Stimulated activated CD8-positive, alpha-beta memory T cell treated with anti-CD3 and anti-CD28 coated beads, Interleukin-15, amount 100 ng/mL, for 1 hour (primary cell): Measurements from ENCODE around the gene D2HGDH.
"Not testable (repeated sequence)": the region's sequence is repeated elsewhere in the genome, so short reads cannot be mapped to it uniquely, and the experiment has no call there.

Source experiments
- DNase-seq: peaks from one replicate; pipeline ENCODE4 v3.0.0-alpha.2; 2020; ENCODE audit warnings: low read depth

Gene D2HGDH

DNA sequence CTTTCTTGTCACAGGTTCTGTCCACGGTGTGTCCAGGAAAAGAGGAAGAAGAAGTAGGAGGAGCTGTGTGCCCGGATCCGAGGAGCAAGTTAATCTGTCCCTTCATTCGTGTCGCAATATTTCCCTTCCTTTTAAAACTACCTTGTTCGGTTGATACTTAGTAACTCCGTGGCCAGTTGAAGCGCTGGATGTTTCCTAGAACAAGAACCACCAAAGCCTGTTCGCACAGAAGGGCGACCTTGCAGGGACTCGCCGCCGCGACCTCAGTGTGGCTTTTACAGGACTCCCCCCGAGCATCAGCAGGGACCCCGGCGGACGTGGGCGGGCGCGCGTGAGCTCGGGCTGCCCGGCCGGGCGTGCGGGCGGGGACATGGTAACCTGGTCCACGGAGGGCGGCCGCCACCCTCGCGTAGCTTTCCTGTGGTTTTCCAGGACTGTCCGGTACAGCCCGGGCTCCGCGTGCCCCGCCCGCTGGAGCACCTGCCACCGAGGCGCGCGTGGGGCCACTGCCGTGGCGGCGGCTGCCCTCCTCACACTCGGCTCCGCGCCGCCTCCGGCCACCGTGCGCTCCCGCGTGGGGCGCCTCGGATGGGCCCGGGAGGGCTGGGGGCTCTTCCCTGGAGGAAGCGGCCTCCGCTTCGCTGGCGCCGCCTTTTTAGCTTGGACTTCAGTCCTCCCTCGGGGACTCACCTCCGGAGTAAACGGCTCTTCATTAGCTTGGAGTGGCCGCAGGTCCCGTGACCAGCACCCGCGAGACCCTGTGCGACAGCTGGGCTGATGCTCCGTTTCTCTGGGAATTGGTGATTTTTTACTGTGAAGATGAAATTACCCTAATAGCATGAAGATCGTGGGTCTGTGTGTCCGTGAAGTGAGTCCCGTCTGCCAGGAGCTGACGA, 9.2 kb upstream of the D2HGDH start:
- DNase-seq: no peak

DNA sequence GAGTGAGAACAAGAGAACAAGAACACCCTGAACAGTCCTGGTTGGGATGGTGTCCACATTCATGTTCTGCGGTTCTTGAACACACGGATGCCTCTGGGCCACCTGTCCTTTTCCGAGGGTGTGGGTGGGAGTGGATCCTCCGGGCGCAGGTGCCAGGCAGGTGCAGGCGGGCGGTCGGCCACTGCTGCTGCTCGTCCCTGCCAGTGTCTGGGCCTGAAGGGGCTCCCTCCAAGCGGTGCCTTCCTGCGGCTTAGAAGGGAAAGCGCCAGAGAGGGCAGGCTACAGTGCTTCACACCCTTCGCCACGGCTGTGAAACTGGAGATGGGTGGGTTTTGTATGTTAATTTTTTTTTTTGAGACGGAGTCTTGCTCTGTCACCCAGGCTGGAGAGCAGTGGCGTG, 8.0 kb upstream of the D2HGDH start:
- DNase-seq: no peak

DNA sequence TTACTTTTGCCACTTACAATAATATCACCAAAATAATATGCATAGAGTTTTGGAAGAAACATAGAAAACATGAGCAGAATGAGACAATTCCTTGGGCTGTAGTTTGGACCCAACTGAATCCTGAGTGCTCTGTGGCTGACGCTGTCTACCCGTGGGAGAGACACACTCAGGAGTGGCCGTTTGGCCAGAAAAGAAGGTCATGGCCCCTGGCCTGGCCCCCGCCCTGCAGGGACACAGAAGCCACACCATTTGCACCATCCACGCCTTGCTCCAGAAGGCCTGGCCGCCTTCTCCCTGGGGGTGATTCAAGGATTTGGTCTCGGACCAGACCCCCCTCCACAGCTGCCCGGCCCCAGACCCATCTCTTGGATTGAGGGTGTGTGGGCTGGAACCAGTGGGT, 6.4 kb upstream of the D2HGDH start:
- no peak for DNase-seq

DNA sequence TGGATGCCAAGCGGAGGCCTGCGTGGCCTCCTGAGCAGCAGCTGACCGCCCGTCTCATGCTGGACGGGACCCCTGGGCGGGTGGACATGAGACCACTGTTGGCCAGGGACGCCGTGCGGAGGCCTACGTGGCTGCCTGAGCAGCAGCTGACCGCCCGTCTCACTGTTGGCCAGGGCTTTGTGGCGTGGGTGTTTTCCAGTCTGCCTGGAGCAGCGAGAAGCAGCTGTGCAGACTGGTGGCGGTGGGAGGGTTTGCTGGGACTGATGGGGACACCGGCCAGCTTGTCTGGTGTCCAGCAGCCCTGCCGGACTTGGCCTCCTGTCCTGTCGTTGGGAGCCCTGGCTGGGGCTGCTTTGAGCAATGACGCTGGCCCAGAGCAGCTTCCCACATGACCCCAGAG, 5.8 kb upstream of the D2HGDH start:
- no peak for DNase-seq

DNA sequence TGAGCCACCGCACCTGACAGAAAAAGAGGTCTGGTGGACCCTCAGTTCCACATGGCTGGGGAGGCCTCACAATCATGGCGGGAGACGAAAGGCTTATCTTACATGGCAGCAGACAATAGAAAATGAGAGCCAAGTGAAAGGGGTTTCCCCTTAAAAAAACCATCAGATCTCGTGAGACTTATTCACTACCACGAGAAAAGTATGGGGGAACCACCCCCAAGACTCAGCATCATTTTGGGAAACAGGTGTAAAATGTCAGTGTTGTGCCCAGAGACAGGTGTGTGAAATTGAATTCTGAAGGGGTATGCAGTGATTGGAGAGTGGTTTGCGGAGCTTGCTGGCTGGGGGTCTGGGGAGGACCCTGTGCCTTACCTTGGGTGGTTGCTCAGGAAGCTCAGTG, 4.6 kb upstream of the D2HGDH start:
- DNase-seq: no peak

DNA sequence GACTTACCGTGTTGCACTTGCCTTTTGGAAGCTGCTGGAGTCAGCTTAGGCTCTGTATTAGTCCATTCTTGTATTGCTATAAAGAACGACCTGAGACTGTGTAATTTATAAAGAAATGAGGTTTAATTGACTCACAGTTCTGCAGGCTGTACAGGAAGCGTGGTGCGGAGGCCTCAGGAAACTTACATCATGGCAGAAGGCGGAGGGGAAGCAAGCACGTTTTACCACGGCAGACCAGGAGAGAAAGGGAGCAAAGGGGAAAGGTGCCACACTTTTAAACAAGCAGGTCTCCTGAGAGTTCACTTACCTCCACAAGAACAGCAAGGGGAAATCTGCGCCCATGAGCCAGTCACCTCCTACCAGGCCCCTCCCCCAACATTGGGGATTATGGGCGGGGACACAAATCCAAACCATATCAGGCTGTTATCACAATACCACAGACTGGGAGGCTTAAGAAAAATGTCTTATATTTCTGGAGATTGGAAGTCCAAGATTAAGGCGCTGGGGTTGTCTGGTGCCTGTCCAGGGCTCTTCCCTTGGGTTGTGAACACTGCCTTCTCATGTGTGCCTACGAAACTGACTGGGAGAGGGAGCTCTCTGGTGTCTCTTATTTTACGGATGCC, 3.6 kb upstream of the D2HGDH start:
- no peak for DNase-seq

DNA sequence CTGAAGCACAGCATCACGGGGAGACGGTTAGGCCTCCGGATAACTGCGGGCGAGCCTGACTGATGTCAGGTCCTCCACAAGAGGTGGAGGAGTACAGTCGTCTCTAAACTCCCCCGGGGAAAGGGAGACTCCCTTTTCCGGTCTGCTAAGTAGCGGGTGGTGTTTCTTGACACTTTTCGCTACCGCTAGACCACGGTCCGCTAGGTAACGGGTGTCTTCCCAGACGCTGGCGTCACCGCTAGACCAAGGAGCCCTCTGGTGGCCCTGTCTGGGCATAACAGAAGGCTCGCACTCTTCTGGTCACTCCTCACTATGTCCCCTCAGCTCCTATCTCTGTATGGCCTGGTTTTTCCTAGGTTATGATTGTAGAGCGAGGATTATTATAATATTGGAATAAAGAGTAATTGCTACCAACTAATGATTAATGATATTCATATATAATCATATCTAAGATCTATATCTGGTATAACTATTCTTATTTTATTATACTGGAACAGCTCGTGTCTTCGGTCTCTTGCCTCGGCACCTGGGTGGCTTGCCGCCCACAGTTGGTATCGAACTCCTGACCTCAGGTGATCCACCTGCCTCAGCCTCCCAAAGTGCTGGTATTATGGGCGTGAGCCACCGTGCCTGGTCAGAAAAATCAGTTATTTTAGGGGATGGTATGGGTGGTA, 1.8 kb upstream of the D2HGDH start:
- not testable (repeated sequence) for DNase-seq

DNA sequence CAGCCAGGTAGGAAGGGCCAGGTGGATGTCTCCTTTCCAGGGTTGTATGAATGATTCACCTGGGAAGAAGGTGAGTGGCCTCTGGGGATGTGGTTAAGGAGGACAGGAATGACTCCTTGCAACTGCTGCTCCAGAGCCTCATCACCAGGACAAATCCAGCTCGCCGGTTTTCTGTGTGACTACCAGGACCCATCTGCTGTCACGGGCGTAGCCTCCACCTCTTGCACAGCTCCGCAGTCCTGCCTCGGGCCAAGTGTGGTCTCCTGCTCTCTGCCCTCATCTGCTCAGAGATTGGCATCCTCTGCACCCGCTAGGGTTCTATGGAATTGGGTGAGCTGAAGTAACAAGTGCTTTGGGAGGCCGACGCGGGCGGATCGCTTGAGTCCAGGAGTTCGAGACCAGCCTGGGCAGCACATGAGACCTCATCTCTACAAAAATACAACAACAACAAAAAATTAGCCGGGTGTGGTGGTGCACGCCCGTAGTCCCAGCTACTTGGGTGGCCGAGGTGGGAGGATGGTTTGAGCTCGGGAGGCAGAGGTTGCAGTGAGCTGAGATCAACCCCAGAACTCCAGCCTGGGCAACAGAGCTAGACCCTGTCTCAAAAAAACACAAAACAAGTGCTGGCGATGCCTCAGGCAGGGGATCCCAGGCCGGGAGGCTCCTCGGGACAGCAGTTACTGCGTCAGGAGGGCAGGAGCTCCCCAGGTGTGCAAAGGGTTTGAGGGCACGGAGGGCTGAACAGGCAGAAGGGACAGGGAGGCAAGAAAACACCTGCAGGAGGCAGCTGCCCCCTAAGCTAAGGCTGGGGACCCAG, 831 bp upstream of the D2HGDH start:
- no peak for DNase-seq

DNA sequence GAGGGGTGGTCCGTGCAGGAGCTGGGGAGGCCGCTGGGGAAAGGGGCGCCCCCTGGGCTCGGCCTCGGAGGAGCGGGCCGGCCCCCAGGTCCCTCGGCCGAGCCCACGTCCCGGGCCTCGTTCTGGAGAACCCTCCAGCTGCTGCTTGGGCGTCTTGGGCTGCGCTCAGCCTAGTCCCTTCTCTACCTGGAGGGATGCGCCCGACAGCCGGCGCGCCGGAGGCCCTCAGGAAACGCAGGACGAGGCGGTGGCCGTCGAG, 293 bp upstream of the D2HGDH start:
- no peak for DNase-seq

DNA sequence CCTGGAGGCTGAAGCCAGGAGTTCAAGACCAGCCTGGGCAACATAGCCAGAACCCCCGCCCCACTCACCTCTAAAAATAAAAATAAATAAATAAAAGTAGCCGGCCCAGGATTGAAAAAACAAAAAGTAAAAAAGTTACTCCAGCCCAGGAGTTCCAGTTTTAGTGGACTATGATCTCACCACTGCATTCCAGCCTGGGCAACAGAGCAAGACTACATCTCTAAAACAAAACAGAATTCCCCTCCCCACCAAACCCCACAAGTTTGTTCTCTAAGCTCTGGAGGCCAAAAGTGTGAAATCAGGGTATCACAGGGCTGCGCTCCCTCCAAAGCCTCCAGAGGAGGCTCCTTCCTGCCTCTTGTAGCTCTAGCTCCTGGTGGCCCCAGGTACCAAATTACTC, 1.7 kb downstream of the D2HGDH start:
- no peak for DNase-seq

DNA sequence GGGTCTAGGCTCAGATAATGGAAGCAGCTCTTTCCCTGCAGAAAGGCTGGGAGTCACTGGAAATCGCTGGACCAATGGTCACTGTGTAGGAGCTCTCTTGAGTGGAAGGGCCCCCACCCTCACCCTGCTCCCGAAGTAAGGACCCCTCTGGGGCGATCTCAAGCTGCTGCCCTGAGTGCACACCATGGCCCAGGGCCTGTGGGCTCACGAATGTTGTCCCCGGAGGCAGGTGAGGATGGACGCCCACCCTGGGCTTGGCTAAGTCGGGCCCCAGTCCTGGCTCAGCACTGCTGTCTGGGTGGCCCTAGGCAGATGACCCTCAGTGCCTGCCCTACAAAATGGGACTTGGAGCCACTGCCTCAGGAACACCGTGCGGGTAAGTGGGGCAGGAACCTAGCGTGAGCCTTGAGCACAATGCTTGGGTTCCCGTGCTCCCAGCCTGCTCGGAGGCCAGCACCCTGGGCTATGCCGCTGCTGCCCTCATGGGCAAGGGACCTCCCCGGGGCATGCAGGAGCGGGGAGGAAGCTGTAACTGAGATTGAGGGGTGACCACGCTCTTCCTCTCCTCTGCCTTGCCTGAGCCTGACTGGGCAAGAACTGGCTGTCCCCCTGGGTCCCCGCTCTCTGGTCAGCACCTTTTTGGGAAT, 3.7 kb downstream of the D2HGDH start:
- no peak for DNase-seq

DNA sequence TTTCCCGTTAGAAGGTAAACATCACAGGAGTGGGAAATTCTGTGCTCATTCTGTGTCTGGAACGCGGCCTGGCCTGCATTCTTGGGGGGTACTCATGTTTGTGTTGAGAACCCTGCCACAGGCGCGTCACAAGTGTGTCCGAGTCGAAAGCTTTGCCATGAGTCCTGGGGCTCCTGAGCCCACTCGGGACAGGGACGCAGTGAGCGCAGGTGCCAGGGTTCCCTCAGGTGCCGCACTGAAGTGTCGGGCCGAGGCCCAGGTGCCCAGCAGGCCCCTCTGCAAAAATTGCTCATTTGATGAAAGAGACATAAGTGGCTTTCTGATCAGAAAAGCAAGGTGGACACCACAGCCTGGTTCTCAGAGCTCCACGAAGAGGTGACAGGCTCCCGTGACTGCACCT, 4.7 kb downstream of the D2HGDH start:
- no peak for DNase-seq

DNA sequence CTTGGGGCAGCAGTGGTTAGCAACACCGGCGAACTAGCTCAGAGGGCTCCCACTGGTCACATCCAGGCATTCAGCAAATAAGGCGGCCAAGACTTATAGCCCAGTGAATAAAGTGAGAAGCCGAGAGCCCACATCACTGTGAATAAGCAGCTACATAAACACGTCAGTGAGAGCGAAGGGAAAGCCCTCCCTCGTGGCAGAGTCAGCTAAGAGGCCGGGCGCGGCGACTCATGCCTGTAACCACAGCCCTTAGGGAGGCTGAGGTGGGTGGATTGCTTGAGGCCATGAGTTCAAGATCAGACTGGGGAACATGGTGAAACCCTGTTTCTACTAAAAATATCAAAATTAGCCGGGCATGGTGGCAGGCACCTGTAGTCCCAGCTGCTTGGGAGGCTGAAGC, 5.2 kb downstream of the D2HGDH start:
- no peak for DNase-seq

DNA sequence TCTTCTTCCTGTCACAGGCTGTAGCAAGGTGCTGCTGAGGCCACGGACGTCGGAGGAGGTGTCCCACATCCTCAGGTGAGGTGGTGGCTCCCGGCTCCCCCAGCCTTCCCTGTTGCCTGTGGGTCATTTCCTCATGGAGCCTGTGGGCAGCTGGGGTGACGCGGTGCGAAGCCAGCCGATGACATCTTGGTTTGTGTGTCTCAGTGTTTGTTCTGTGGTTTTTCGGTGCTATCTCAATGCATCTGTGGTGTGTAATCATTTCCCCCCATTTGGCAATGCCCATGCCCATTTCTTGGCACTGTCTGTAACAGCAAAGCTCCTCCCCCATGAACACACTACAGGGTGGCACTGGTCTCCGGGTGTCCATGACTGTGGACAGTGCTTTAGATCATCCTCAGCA, 6.6 kb downstream of the D2HGDH start:
- DNase-seq: no peak

DNA sequence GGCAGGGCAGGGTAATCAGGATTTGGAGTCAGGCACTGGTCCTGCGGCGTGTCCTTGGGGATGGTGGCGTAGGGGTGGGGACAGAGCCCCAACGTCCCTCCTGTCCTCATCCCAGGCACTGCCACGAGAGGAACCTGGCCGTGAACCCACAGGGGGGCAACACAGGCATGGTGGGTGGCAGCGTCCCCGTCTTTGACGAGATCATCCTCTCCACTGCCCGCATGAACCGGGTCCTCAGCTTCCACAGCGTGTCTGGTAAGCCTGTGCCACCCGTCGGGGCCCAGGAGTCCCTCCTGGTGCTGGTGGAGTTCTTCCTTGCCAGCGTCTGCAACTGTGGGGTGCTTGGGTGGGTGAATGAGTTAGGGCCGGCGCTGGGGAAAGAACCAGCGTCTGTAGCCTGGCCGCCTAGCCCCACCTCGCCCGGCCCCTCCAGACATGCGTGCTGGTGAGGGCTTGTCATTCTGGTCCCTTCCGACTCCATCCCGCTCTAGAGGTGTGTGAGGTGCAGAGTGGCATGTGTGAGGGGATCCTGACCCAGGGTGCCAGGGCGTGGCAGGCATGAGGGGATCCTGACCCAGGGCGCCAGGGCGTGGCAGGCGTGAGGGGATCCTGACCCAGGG, 8.0 kb downstream of the D2HGDH start:
- DNase-seq: no peak

DNA sequence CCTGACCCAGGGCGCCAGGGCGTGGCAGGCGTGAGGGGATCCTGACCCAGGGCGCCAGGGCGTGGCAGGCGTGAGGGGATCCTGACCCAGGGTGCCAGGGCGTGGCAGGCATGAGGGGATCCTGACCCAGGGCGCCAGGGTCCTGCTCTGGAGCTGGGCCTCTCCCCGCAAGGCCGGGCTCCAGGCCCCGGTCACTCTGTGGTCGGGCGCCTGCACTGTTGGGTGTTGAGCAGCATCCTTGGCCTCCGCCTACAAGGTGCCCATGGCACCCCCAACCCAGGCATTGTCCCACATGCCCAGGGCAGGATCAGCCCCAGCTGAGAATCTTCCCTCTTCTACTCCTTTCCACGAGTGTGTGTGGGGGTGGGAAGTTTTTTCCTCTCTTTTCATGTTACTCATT, 8.6 kb downstream of the D2HGDH start:
- not testable (repeated sequence) for DNase-seq

DNA sequence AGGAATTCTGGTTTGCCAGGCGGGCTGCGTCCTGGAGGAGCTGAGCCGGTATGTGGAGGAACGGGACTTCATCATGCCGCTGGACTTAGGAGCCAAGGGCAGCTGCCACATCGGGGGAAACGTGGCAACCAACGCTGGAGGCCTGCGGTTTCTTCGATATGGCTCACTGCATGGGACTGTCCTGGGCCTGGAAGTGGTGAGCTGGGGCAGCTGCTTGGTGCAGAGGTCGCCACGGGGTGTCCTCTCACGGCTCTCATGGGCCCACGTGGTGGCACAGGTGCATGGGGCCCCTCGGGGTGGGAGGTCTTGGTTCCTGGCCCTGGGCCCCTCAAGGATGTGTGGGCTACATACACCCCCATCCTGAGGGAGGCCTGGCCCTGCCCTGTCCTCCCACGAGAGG, 9.2 kb downstream of the D2HGDH start:
- DNase-seq: no peak

DNA sequence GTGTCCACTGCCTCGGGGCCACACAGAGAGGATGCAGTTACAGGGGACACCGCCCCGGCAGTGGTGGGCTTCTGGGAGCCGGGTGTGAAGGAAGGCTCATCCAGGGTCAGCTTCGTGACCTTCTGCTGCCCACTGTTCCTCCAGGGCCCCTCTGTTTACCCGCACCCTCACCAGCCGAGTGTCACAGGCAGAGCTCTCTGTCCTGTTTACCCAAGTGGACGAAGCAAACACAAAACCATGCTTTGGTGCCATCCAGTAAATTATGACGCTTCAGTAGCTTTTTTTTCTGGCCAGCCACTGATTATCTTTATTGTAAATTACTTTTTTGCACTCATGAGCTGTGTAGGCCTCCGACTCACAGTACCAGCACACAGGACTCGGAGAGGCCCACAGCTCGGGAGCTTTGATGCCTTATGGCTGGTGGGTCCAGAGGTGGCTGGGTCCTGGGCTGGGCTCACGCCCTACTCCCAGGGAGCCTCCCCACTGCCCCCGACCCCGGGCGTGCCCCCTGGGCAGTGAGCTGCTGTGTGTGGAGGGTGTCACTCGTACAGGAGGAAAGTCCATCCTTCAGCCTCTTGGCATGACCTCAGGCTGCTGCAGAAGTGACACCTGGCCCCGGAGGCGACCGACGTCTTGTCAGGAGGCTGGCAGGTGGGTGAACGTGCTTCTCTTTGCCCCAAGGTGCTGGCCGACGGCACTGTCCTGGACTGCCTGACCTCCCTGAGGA, 9.8 kb downstream of the D2HGDH start:
- DNase-seq: no peak

DNA sequence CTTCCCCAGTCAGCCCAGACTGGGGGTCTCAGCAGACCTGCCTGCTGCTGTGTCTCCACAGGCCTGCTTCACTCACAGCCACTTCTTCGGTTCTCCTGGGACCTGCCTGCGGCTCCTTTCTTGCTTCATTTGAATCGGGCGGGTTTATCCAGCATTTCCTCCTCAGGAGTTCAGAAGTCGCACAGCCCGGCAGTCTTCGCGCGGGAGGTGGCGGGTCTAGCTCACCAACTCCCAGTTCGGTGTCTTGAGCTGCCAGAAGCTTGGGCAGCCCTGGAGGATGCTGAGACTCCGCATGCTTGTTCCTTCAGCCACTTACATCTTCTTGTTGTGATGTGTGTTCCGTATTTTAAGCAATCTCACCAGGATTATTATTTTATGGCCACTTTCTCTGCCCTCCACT, 10.8 kb downstream of the D2HGDH start:
- DNase-seq: no peak

DNA sequence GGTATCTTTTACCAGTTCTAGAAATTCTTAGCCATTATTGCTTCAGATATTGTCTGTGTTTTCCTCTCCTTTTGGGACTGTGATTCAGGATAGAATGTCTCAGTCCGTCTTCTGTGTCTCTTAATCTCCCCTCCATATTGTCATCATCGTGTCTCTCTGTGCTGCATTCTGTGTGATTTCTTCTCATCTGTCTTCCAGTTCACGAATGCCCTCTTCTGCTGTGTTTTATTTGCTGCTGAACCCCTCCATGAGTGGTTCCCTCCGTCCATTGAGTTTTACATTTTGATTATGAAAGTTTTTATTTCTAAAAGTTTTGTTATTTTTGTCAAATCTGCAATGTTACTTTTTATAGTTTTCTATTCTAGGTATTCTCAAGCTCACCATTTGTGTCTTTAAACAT, 11.7 kb downstream of the D2HGDH start:
- no peak for DNase-seq
